PC-9 (cell line): ENCODE measurements around the gene SYNPO. TPM values are rescaled to one million over a fixed set of nuclear protein-coding genes. Genes with fewer than 3 reads are reported as not detected.

Experiments
- BruUV-seq: library from RNA; stranded (reverse); fragments of 400-500 nt; replicated peaks from 2 replicates; lab custom pipeline; 2021; lab: Mats Ljungman, UMichigan
- CTCF ChIA-PET: fragments of 300-600 bp; sonication (Branson Sonifier 250); formaldehyde crosslinking; loops from one replicate; lab custom pipeline; 2022; ENCODE audit warnings: antibody characterized with exemption; lab: Charles Lee
- POLR2A ChIA-PET: fragments of 300-600 bp; sonication (Branson Sonifier 250); formaldehyde crosslinking; loops from one replicate; lab custom pipeline; 2022; ENCODE audit warnings: antibody characterized with exemption; ENCODE audit not compliant: unreplicated experiment; lab: Charles Lee
- DNase-seq, 2 experiments: peaks; one replicate each; pipeline versions ENCODE4 v3.0.0 to v3.0.0-alpha.2; 2015 to 2022; ENCODE audit warnings: mixed read lengths in 1 of 2
- H2AFZ ChIP-seq: fragments of 200-600 bp; sonication (generic); 2 replicates; pipeline ENCODE4 v1.8.1; 2017; ENCODE audit warnings: antibody characterized with exemption
- H3F3A ChIP-seq: fragments of 200-600 bp; sonication (generic); 2 replicates; pipeline ENCODE4 v1.8.1; 2017; ENCODE audit warnings: antibody characterized with exemption, mild to moderate bottlenecking, low read depth; ENCODE audit not compliant: insufficient read depth
- H3K27ac ChIP-seq: fragments of 200-600 bp; sonication (generic); 2 replicates; pipeline ENCODE4 v1.6.1; 2016; ENCODE audit warnings: mixed run types
- H3K27me3 ChIP-seq: fragments of 200-600 bp; sonication (generic); 2 replicates; pipeline ENCODE4 v1.6.1; 2016; ENCODE audit warnings: low read depth, mixed run types; ENCODE audit not compliant: insufficient read depth
- H3K36me3 ChIP-seq: fragments of 200-600 bp; sonication (generic); 2 replicates; pipeline ENCODE4 v1.6.1; 2016; ENCODE audit warnings: low read depth, mixed run types
- H3K4me1 ChIP-seq: fragments of 200-600 bp; sonication (generic); replicated peaks from 2 replicates; pipeline ENCODE4 v1.6.1; 2016; ENCODE audit warnings: mixed run types; ENCODE audit not compliant: insufficient read depth
- H3K4me2 ChIP-seq: fragments of 200-600 bp; sonication (generic); 2 replicates; pipeline ENCODE4 v1.6.1; 2017; ENCODE audit warnings: mixed run types
- H3K4me3 ChIP-seq: fragments of 200-600 bp; sonication (generic); 2 replicates; pipeline ENCODE4 v1.6.1; 2016; ENCODE audit warnings: mixed run types
- H3K79me2 ChIP-seq: fragments of 200-600 bp; sonication (generic); 2 replicates; pipeline ENCODE4 v1.6.1; 2017; ENCODE audit warnings: low read depth, mixed run types
- H3K9me2 ChIP-seq: fragments of 200-600 bp; sonication (generic); 2 replicates; pipeline ENCODE4 v1.8.1; 2017; ENCODE audit warnings: mild to moderate bottlenecking; ENCODE audit not compliant: insufficient read depth
- H3K9me3 ChIP-seq: fragments of 200-600 bp; sonication (generic); 2 replicates; pipeline ENCODE4 v1.8.1; 2016; ENCODE audit warnings: low read depth; ENCODE audit not compliant: insufficient read depth
- H4K20me1 ChIP-seq: fragments of 200-600 bp; sonication (generic); 2 replicates; pipeline ENCODE4 v1.8.1; 2017; ENCODE audit not compliant: insufficient read depth
- EZH2 ChIP-seq: fragments of 200-600 bp; sonication (generic); IDR thresholded peaks from 2 replicates; pipeline ENCODE4 v1.8.0; 2017; ENCODE audit warnings: antibody characterized with exemption, low read depth
- intact Hi-C: fragments of 100-400 bp; cut with micrococcal nuclease; formaldehyde crosslinking; loops from one replicate; pipeline ENCODE4 v1.10.0; 2022; ENCODE audit not compliant: unreplicated experiment
- total RNA-seq: library from RNA; stranded (reverse); gene quantifications from 2 replicates; pipeline ENCODE4 v1.2.3, GENCODE V29; 2021
- TF ChIP-seq, protein P1 (sequence below): fragments of 200-600 bp; sonication (generic); conservative IDR thresholded peaks from 2 replicates; pipeline ENCODE4 v1.6.1; 2017; ENCODE audit warnings: mixed run types, antibody characterized with exemption, mild to moderate bottlenecking, moderate library complexity

SYNPO gene
- total RNA-seq, 1 experiment from 2014 or later: 2.0 TPM

DNA sequence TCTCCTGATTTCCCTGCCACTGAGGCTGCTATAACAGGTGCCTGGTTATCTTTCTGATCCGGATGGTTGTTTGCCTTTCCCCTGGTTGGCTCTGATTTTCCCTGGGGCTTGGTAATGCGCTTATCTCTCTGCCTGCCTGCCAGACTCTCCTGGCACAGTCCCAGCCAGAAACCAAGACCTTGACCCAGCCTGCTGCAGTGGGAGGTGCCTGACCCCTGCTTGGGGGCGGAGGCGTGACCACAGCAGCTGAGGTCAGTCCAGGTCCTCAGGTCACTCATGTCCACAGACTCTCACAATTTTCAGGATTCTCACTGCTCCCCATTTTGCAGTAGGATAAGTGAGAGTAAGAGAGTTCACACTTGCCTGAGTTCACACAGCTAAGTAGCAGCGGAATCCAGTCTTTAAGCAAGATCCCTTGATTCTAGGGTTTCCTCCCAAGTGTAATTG, 24.4 kb upstream of the SYNPO start:
- Histone ChIP-seq H3K4me1 (peaks cover 42% of the 10 kb centered on the region), H2AFZ (no peak overlapping the region), H3K27ac (no peak overlapping the region), H3K4me2 (peak overlapping the region; percentile 36), H3K79me2 (no peaks in the 10 kb centered on the region), H3K36me3 (no peaks in the 10 kb centered on the region), H3K9me3 (no peaks in the 10 kb centered on the region), H3K4me3 (no peak overlapping the region), H3K9me2 (no peaks in the 10 kb centered on the region), H3F3A (peaks cover 28% of the 10 kb centered on the region; the same call in 1 of the 2 replicates), H4K20me1 (0 out of 2 replicates have a peak, but pooled peaks cover 4% of the 10 kb centered on the region), H3K27me3 (peaks cover 19% of the 10 kb centered on the region)
- ChIA-PET POLR2A (no interaction called here), CTCF (no interaction called here)
- TF ChIP-seq, protein P1, sequence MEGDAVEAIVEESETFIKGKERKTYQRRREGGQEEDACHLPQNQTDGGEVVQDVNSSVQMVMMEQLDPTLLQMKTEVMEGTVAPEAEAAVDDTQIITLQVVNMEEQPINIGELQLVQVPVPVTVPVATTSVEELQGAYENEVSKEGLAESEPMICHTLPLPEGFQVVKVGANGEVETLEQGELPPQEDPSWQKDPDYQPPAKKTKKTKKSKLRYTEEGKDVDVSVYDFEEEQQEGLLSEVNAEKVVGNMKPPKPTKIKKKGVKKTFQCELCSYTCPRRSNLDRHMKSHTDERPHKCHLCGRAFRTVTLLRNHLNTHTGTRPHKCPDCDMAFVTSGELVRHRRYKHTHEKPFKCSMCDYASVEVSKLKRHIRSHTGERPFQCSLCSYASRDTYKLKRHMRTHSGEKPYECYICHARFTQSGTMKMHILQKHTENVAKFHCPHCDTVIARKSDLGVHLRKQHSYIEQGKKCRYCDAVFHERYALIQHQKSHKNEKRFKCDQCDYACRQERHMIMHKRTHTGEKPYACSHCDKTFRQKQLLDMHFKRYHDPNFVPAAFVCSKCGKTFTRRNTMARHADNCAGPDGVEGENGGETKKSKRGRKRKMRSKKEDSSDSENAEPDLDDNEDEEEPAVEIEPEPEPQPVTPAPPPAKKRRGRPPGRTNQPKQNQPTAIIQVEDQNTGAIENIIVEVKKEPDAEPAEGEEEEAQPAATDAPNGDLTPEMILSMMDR: no peak
- no peak for TF ChIP-seq EZH2
- intact Hi-C loops: loop anchor here (2.0 to 5.0 kb wide), 2 partner anchors 21 to 36 kb away; no protein-coding TSS in a partner anchor
- no TSS peak for BruUV-seq
- peak; percentile 74 to 84 for DNase-seq

DNA sequence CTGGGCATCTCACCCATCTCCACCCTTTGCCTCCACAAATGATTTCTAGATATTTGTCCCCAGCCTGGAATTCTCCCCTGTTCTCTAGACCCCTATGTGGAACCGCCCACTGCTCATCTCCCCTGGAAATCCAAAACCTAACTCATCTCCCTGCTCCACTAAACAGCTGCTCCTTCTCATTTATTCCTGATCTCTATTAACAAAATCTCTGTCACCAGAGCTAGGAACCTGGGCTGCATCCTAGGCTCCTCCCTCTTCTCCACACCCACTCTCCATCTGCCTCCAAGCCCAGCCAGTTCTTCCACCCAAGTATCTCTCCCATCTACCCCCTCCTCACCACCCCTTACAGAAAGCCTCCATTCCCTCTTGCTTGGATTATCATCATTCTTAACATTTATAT, 24.0 kb upstream of the SYNPO start:
- ChIA-PET CTCF (no interaction called here), POLR2A (no interaction called here)
- TF ChIP-seq, protein P1: no peak
- no peak for TF ChIP-seq EZH2
- no peaks in the 10 kb centered on the region for H3K36me3 ChIP-seq
- no peak for DNase-seq
- no peaks in the 10 kb centered on the region for H3K79me2 ChIP-seq
- no peak overlapping the region for H3K27ac ChIP-seq
- no peaks in the 10 kb centered on the region for H3K9me2 ChIP-seq
- no peak overlapping the region for H2AFZ ChIP-seq
- peaks cover 20% of the 10 kb centered on the region for H3K27me3 ChIP-seq
- peaks cover 42% of the 10 kb centered on the region for H3K4me1 ChIP-seq
- no TSS peak for BruUV-seq
- intact Hi-C loops: loop anchor here (2.0 to 5.0 kb wide), 2 partner anchors 20 to 36 kb away; no protein-coding TSS in a partner anchor
- 0 out of 2 replicates have a peak, but pooled peaks cover 4% of the 10 kb centered on the region for H4K20me1 ChIP-seq
- no peaks in the 10 kb centered on the region for H3K9me3 ChIP-seq
- H3K4me2 ChIP-seq: peak overlapping the region; percentile 36; the same call in 1 of the 2 replicates
- H3K4me3 ChIP-seq: no peak overlapping the region
- H3F3A ChIP-seq: peaks cover 28% of the 10 kb centered on the region; the same call in 1 of the 2 replicates

DNA sequence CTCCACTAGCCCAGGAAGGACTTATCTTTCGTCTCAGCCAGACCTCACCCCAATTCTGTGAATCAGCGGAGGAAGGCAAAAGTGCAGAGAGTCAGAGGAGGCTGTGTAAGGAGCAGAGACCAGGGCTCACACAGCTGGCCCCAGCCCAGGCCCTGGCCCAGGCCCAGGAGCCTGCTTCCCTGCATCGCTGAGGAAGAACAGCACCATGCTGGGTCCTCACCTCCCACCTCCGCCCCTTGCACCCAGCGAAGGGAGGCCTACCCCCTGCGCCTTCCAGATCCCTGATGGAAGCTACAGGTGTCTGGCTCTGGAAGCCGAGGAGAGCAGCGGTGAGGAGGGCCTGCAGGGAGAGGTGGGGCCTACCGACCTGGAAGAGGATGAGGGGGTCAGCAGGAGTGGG, 22.3 kb upstream of the SYNPO start:
- Histone ChIP-seq H3F3A (peaks cover 28% of the 10 kb centered on the region; the same call in 1 of the 2 replicates), H3K4me1 (peaks cover 42% of the 10 kb centered on the region), H3K4me2 (no peak overlapping the region), H3K9me3 (no peaks in the 10 kb centered on the region), H3K79me2 (no peaks in the 10 kb centered on the region), H3K9me2 (no peaks in the 10 kb centered on the region), H2AFZ (no peak overlapping the region), H3K36me3 (no peaks in the 10 kb centered on the region), H3K4me3 (no peak overlapping the region), H4K20me1 (0 out of 2 replicates have a peak, but pooled peaks cover 4% of the 10 kb centered on the region), H3K27ac (no peak overlapping the region), H3K27me3 (peaks cover 26% of the 10 kb centered on the region)
- TF ChIP-seq EZH2: no peak
- TF ChIP-seq, protein P1: no peak
- DNase-seq: no peak
- ChIA-PET CTCF (no interaction called here), POLR2A (no interaction called here)
- intact Hi-C loops: loop anchor here (5.0 kb wide), 1 partner anchor 34 kb away; no protein-coding TSS in a partner anchor
- no TSS peak for BruUV-seq
